LNCaP clone FGC (cell line): ENCODE data around the gene TM9SF4.

Experiments used
- DNase-seq: peaks from one replicate; pipeline ENCODE4 v3.0.0-alpha.2; 2011; ENCODE audit warnings: low read depth
- H3K4me3 ChIP-seq: 2 replicates; pipeline ENCODE4 v1.5.1; 2011; ENCODE audit warnings: mild to moderate bottlenecking, low read depth, low read length, control low read depth
- TF ChIP-seq, protein P1 (sequence below): IDR thresholded peaks from 2 replicates; pipeline ENCODE4 v1.5.1; 2012; ENCODE audit warnings: mild to moderate bottlenecking; ENCODE audit not compliant: control insufficient read depth, insufficient read depth; ENCODE audit errors: extremely low read depth

TM9SF4 gene

DNA sequence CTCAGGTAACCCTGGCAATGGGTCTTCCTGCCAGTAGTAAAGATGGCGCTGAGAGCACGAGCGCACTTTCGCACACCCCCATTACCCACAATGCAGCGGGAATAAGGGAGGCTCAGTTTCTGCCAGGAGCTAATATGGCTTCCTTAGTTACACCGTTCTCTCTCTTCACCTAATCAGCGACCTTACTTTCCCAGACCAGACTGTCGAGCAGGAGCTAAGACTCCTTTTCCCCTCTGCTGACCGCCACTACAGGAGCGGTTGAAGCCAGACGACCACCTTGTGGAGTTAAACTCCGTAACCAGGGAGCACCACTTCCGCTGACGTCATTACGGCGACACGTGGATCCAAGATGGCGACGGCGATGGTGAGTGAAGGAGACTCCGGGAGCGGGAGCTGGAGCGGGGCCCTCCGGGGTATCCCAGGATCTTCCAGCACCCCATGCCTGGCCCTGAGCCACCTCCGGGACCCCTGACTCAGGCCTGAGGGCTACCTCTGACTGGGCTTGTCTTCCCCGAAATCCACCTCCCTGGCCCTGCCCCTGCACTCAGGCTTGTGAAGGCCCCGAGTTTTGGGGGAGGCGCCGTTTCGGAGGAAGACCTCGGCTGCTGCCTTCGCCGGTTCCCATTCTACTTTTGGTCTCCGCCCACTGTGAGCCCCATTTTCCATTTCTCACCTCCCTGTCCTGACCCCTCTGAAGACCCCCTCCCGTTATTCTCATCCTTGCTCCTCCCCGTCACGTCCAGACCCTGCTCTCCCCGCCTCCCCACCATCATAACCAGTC, at the start of gene TM9SF4:
TM9SF4 (plus strand) TSS at position 323 of the 781 bp plus-strand sequence; CDS start at position 350, 27 bp downstream.
- H3K4me3 ChIP-seq, result peak within 1 kb of the TSS; percentile 99
- DNase-seq, result peak; percentile 85
- TF ChIP-seq, protein P1, sequence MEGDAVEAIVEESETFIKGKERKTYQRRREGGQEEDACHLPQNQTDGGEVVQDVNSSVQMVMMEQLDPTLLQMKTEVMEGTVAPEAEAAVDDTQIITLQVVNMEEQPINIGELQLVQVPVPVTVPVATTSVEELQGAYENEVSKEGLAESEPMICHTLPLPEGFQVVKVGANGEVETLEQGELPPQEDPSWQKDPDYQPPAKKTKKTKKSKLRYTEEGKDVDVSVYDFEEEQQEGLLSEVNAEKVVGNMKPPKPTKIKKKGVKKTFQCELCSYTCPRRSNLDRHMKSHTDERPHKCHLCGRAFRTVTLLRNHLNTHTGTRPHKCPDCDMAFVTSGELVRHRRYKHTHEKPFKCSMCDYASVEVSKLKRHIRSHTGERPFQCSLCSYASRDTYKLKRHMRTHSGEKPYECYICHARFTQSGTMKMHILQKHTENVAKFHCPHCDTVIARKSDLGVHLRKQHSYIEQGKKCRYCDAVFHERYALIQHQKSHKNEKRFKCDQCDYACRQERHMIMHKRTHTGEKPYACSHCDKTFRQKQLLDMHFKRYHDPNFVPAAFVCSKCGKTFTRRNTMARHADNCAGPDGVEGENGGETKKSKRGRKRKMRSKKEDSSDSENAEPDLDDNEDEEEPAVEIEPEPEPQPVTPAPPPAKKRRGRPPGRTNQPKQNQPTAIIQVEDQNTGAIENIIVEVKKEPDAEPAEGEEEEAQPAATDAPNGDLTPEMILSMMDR, result no peak

DNA sequence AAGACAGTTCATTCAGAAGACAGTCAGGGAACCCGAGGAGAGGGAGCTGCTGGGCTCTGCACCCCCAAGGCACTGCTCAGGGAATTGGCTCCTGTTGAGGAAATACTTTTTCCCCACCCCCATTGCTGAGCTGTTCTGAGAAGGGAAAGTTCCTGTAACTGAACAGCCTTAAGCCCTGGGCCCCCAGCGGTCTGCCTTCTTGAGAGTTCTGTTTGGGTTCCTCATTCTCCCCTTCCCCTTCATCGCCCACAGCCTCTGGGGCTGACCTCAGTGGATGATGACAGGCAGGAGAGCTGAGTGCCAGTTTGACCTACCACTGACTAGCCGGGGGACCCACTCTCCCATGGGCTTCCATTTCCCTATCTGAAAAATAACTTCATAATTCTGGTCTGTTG, 46.7 kb upstream of the TM9SF4 start:
- H3K4me3 ChIP-seq, result no peak overlapping the region
- no peak for DNase-seq
- TF ChIP-seq, protein P1, result no peak

- H3K4me3 ChIP-seq, result no peak overlapping the region
Measured at GRCh38 chr20:32063695-32064094, 45.8 kb upstream of the TM9SF4 start.

GRCh38 chr20:32064667-32065066, 44.8 kb upstream of the TM9SF4 start:
- no peak overlapping the region for H3K4me3 ChIP-seq
- no peak for DNase-seq
- TF ChIP-seq, protein P1, result no peak

More at GRCh38 chr20:32063695-32064094, 45.8 kb upstream of the TM9SF4 start:
- TF ChIP-seq, protein P1, result no peak
- DNase-seq, result no peak

GRCh38 chr20:32067234-32067821, 42.2 kb upstream of the TM9SF4 start:
- DNase-seq, result peak; percentile 39
- TF ChIP-seq, protein P1, result no peak
- H3K4me3 ChIP-seq, result no peak overlapping the region

DNA sequence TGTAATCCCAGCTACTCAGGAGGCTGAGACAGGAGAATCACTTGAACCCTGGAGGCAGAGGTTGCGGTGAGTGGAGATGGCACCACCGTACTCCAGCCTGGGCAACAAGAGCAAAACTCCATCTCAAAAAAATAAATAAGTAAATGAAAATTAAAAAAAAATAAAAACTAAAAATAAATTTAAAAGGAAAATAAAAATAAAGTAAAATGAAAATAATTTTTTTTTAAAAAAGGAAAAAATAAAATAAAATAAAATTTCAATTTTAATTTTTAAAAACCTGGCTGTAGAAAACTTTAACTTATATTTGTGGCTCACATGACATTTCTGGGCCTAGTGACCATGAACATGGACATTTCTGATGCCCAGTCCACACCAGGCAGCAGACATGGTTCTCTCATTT, 41.3 kb upstream of the TM9SF4 start:
- no peak for DNase-seq
- no peak overlapping the region for H3K4me3 ChIP-seq
- TF ChIP-seq, protein P1, result no peak
